HG03342 (cell line): ENCODE measurements around the gene EYA2.
"Not testable (repeated sequence)": the region's sequence is repeated elsewhere in the genome, so short reads cannot be mapped to it uniquely, and the experiment has no call there.

Experiments used
- ATAC-seq: cut with Tn5 transposase; IDR thresholded peaks from one replicate; pipeline ENCODE4 v1.9.1; 2021; ENCODE audit warnings: mild to moderate bottlenecking, moderate library complexity; ENCODE audit not compliant: unreplicated experiment

Gene EYA2

DNA sequence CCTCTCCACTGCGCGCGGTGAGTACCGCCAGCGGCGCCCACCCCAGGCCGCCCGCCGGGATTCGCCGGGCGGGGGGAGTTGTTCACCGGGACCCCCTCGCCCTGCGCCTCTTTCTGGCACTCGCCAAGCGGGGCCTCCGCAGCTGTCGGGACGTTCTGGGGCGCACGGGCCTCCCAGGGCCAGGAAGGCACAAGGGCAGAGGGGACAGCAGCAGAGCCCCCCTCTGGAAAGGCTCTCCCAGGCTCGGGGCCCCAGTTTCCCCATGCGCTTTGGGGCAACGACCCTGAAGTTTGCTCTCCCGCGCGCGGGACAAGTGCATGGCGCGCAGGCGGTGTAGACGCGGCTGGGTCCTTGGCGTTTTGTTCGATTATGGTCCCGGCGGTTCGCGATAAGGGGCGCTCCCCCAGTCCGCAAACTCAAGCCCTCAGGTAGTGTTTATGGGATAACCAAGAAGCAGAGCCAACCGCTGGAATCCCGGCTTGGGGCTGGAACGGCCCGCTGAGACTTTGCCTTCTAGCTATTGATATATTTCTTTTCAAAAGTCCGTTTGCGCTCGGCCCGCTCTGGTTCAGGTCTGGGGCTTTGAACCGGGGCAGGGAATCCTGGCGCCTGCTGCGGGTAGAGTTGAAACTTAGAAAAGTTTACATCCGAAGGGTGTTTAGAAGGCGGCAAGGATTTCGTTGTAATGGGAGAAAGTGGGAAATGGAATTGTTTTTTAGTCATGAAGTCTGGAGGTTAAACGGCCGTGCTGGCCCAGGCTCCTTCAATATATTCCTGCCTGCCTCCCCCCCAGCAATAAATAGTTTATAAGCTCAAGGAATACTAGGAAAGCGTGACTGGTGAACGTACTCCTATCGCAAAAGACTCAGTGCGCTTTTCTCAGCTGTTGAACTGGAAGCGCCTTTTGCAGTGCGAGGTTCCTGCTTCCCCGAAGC is 595 bp downstream of the EYA2 start:
- ATAC-seq = no peak

DNA sequence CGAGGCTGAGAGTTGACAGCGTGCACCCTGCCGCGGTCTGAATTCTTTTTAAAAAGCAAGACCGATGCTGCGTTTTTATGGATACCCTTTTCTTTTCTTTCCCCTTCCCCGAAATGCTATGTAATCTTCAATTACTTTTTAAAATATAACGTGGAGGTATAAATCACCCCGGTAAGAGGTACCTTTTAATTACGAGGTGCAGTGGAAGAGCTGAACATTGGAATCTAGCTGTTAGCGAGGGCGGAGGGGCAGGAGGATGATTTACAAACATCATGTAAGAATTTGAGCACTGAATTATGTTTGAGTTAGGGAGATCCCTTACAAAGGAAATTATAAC is 1.2 kb downstream of the EYA2 start:
- no peak for ATAC-seq

GRCh38 chr20:46897328-46897880 is 2.8 kb downstream of the EYA2 start:
- ATAC-seq = no peak

GRCh38 chr20:46898423-46898822 is 3.8 kb downstream of the EYA2 start:
- no peak for ATAC-seq

GRCh38 chr20:46899621-46900020 is 5.0 kb downstream of the EYA2 start:
- ATAC-seq = no peak

- no peak for ATAC-seq
These were observed 5.4 kb downstream of the EYA2 start for GRCh38 chr20:46900086-46900485.

DNA sequence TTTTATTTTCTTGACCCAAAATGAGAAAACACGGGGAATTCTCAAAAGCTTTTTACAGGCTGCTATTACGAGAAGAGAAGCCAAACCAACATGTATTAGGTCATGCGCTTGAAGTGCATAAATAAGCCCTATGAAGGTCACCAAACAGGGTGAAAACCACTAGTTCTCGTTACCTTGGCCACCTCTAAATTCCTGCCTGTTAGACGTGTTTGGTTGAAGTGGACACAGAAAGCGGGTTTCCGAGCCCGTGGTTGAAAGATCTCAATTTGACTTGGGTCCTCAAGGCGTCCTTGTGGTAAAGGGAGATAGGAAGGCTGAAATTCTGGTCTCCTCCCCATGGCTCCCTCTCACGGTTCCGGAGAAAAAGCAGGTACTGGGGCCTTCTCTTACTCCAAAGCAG is 6.2 kb downstream of the EYA2 start:
- ATAC-seq = no peak

GRCh38 chr20:46901638-46902037 is 7.0 kb downstream of the EYA2 start:
- ATAC-seq = no peak

GRCh38 chr20:46903256-46903655 is 8.6 kb downstream of the EYA2 start:
- ATAC-seq = no peak

DNA sequence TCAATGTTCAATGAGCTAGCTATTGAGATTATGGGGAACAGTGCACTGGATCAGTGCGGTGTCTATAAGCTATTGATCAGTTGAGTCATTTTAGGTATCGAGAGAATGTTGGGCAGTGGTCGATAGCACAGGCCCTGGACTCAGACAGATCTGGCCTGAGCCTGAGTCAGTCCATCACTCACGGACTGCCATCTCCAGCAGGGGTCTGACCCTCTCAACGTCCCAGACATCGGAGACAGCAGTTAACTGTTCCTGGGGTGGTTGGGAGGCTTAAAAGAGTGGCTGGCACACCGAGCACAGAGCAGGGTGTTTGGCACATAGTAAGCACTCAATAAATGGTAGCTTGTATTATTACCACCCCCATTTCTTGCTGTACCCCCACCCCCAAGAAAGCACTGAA is 9.3 kb downstream of the EYA2 start:
- no peak for ATAC-seq

- no peak for ATAC-seq
These were observed 10.9 kb downstream of the EYA2 start for GRCh38 chr20:46905364-46906125.

GRCh38 chr20:46913329-46914044 is 18.8 kb downstream of the EYA2 start:
- no peak for ATAC-seq

DNA sequence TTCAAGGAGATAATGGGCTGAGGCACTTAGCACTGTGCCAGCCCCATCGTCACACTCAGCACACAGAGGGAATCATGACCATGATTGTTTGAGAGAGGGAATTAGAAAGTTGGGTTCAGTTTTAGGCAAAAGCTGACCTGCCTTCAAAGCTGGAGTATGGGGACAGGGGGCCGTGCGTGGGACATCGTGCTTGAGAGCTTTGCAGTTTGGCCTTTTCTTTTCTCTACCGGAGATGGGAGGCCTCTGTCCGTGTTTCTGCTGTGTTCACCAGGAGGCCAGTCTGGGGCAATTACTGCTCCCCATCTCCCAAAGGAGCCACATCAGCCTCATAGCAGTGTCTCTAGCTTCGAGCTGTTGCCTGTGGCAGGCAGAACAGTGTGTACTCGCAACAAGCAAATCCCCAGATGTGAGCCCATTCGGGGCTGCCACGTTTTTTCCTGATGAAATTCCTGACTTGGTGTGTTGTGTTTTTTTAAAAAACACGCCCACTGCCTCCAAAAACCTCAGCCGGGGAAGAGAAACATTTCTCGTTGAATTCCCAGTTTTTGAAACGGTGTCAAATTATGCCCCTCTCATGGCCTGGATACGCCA is 20.2 kb downstream of the EYA2 start:
- ATAC-seq = no peak

DNA sequence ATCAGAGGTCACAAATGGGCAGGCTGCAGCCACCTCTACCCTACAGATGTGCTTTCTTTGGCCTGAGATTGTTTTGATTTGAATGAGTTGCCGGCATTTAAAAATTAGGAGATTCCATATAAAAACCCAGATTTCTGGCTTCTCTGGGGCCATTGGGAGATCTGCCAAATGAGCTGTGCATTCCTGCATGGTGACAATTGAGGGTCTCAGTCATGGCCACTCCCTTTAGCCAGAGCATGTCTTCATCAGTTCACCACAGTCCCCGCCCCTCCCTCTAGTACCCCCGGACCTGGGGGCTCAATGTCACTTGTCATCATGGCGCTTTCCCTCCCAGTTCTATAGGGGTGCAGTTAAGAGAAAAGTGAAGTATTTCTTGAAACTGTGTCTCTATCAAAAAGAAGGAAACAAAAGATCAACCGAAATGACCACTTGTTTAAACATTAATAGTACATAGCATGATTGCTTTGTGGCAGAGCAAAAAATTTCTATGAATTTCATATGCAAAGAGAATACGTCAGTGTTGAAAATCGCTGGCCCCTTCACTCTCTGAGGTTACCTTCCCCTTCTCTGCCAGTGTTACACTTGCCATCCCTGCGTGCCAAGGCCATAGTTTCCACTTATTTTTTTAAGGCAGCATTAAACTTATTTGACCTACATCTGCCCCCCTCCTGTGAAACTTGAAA is 21.1 kb downstream of the EYA2 start:
- no peak for ATAC-seq

DNA sequence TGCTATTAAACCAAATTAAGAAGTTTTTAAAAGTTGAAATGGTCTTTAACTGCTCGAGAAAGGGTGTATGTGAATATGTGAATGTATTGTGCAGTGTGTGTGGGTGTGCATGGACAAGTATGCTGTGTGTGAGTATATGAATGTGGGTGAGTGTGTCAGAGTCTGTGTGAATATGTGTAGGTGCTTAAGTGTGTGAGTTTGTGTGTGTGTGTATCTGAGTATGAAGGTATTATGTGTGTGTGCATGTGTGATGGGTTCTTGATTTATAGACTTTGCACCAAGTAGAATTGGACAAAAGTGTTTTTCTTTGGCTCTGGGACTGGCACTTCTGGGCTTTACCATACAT is 21.6 kb downstream of the EYA2 start:
- no peak for ATAC-seq

DNA sequence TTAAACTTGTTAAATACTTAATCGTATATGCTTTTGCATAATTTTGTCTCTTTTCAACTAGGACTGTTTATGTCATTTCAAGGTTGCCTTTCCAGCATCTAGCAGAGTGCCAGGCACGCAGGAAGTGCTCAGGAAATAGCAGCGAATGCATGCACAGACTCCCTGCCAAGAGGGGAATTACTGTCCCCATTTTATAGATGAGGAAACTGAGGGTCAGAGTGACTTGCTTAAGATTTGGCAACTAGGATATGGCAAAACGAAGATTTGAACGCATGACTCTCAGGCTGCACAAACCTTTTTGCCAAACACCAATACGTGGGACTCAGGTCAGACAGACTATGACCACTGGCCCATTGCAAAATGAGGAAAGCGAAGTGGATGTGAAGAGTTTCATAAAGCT is 22.5 kb downstream of the EYA2 start:
- no peak for ATAC-seq

- ATAC-seq = no peak
These were observed 25.5 kb downstream of the EYA2 start for GRCh38 chr20:46920114-46920513.

DNA sequence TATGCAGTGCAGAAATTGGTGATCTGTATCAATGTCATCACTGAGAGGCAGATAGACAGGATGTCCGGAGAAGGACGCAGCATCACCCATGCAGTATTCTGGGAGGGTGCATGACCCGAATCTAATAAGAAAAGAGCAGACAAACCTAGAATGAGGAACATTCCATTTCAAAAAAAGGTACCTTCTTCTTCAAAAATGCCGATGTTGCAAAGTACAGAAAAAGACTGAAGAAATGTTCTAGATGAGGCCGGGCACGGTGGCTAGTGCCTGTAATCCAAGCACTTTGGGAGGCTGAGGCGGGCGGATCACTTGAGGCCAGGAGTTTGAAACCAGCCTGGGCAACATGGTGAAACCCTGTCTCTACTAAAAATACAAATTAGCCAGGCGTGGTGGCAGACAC is 28.2 kb downstream of the EYA2 start:
- ATAC-seq = not testable (repeated sequence)

DNA sequence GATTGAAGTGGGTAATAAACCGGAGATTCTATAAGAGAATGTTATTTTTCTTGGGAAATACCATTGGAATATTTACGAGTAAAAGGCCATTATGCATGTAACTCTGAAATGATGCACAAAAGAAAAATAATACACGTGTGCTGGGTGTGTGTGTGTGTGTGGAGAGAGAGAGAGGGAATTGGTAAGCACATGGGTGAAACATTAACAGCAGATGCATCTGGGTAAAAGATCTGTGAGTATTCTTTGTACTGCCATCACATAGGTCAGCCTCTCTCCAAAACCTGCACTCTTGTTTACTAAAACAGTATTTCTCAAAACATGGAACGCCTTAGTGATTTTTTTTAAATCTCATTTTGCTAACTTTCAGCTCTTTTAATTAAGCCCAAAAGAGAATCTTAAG is 28.9 kb downstream of the EYA2 start:
- ATAC-seq = no peak

GRCh38 chr20:46928580-46929132 is 34.0 kb downstream of the EYA2 start:
- no peak for ATAC-seq
